Calu3 (cell line): Measurements from ENCODE around the gene ACSL1. TPM values are rescaled to one million over a fixed set of nuclear protein-coding genes. Genes with fewer than 3 reads are reported as not detected.

ENCODE experiments used
- BruUV-seq: library from RNA; stranded (reverse); fragments of 400-500 nt; replicated peaks from 2 replicates; lab custom pipeline; 2021; lab: Mats Ljungman, UMichigan
- CTCF ChIA-PET: fragments of 300-600 bp; sonication (Branson Sonifier 250); formaldehyde crosslinking; loops from one replicate; lab custom pipeline; 2022; ENCODE audit warnings: antibody characterized with exemption; lab: Charles Lee
- DNase-seq: peaks from one replicate; pipeline ENCODE4 v3.0.0; 2022
- H3K27ac Mint-ChIP-seq: one replicate; pipeline ENCODE4 v1.8.0; 2022; ENCODE audit warnings: mixed read lengths; ENCODE audit not compliant: unreplicated experiment
- H3K27me3 Mint-ChIP-seq: one replicate; pipeline ENCODE4 v1.8.0; 2022; ENCODE audit warnings: mixed read lengths; ENCODE audit not compliant: unreplicated experiment
- H3K36me3 Mint-ChIP-seq: one replicate; pipeline ENCODE4 v1.8.0; 2022; ENCODE audit warnings: mild to moderate bottlenecking, moderate library complexity, mixed read lengths; ENCODE audit not compliant: insufficient read depth, unreplicated experiment
- H3K4me1 Mint-ChIP-seq: one replicate; pipeline ENCODE4 v1.8.0; 2022; ENCODE audit warnings: mild to moderate bottlenecking, low read depth, mixed read lengths; ENCODE audit not compliant: unreplicated experiment
- H3K4me3 Mint-ChIP-seq: one replicate; pipeline ENCODE4 v1.8.0; 2022; ENCODE audit warnings: mild to moderate bottlenecking, low read depth, moderate library complexity, mixed read lengths; ENCODE audit not compliant: unreplicated experiment
- H3K9me3 Mint-ChIP-seq: one replicate; pipeline ENCODE4 v1.8.0; 2022; ENCODE audit warnings: low read depth, mixed read lengths; ENCODE audit not compliant: unreplicated experiment
- CTCF ChIP-seq: fragments of 200-600 bp; IDR thresholded peaks from one replicate; pipeline ENCODE4 v1.8.0; 2022; ENCODE audit warnings: antibody characterized with exemption; ENCODE audit not compliant: unreplicated experiment
- intact Hi-C: fragments of 100-400 bp; cut with micrococcal nuclease; formaldehyde crosslinking; loops from one replicate; pipeline ENCODE4 v1.10.0; 2022; ENCODE audit not compliant: unreplicated experiment
- total RNA-seq: library from RNA; stranded (reverse); gene quantifications from 2 replicates; pipeline ENCODE4 v1.2.3, GENCODE V29; 2022

Gene ACSL1
- total RNA-seq, 1 experiment from 2014 or later, result 31.9 TPM

- H3K4me3 Mint-ChIP-seq, result no peak overlapping the region
- CTCF ChIA-PET, result no interaction called here
- H3K36me3 Mint-ChIP-seq, result no peaks in the 10 kb centered on the region
- BruUV-seq, result no TSS peak
- H3K27ac Mint-ChIP-seq, result no peak overlapping the region
- TF ChIP-seq CTCF, result no peak
- no peaks in the 10 kb centered on the region for H3K27me3 Mint-ChIP-seq
- intact Hi-C loops, result no loop called here
- H3K9me3 Mint-ChIP-seq, result no peaks in the 10 kb centered on the region
- H3K4me1 Mint-ChIP-seq, result no peaks in the 10 kb centered on the region
- DNase-seq, result no peak
Measured at GRCh38 chr4:184775854-184776555, 49.8 kb downstream of the ACSL1 start.

GRCh38 chr4:184774152-184774551 is 51.6 kb downstream of the ACSL1 start:
- intact Hi-C loops, result no loop called here
- CTCF ChIA-PET, result interaction anchor here (0.7 kb wide), 1 partner anchor 1369 kb away, joined by 3 read pairs; no protein-coding TSS in a partner anchor
- Mint-ChIP-seq H3K36me3 (no peaks in the 10 kb centered on the region), H3K27me3 (no peaks in the 10 kb centered on the region), H3K9me3 (no peaks in the 10 kb centered on the region), H3K27ac (no peak overlapping the region), H3K4me3 (no peak overlapping the region), H3K4me1 (no peaks in the 10 kb centered on the region)
- no peak for DNase-seq
- TF ChIP-seq CTCF, result no peak
- BruUV-seq, result no TSS peak

- intact Hi-C loops, result no loop called here
- BruUV-seq, result no TSS peak
- DNase-seq, result no peak
- no peak for TF ChIP-seq CTCF
- Mint-ChIP-seq H3K4me1 (no peaks in the 10 kb centered on the region), H3K27me3 (no peaks in the 10 kb centered on the region), H3K9me3 (no peaks in the 10 kb centered on the region), H3K36me3 (no peaks in the 10 kb centered on the region), H3K27ac (no peak overlapping the region), H3K4me3 (no peak overlapping the region)
- CTCF ChIA-PET, result no interaction called here
Measured at GRCh38 chr4:184771416-184771815, 54.4 kb downstream of the ACSL1 start.

- Mint-ChIP-seq H3K9me3 (no peaks in the 10 kb centered on the region), H3K4me3 (no peak overlapping the region), H3K36me3 (no peaks in the 10 kb centered on the region), H3K4me1 (no peaks in the 10 kb centered on the region), H3K27ac (no peak overlapping the region), H3K27me3 (no peaks in the 10 kb centered on the region)
- CTCF ChIA-PET, result no interaction called here
- no peak for DNase-seq
- intact Hi-C loops, result no loop called here
- TF ChIP-seq CTCF, result no peak
- BruUV-seq, result no TSS peak
Measured at GRCh38 chr4:184769141-184769765, 56.5 kb downstream of the ACSL1 start.
